ENCODE results near the gene FBXO30. TPM values are rescaled to one million over a fixed set of nuclear protein-coding genes. Genes with fewer than 3 reads are reported as not detected.

Gene FBXO30
- total and polyA plus RNA-seq, 10 of the 15 experiments (the other 5 are each of a cell fraction or from before 2014, with no cell fraction given): 1.7 to 6.9 (median 5.3) TPM

GRCh38 chr6:145829950-145830349 lies 15.4 kb upstream of the FBXO30 start:
- TF ChIP-seq, protein P1, sequence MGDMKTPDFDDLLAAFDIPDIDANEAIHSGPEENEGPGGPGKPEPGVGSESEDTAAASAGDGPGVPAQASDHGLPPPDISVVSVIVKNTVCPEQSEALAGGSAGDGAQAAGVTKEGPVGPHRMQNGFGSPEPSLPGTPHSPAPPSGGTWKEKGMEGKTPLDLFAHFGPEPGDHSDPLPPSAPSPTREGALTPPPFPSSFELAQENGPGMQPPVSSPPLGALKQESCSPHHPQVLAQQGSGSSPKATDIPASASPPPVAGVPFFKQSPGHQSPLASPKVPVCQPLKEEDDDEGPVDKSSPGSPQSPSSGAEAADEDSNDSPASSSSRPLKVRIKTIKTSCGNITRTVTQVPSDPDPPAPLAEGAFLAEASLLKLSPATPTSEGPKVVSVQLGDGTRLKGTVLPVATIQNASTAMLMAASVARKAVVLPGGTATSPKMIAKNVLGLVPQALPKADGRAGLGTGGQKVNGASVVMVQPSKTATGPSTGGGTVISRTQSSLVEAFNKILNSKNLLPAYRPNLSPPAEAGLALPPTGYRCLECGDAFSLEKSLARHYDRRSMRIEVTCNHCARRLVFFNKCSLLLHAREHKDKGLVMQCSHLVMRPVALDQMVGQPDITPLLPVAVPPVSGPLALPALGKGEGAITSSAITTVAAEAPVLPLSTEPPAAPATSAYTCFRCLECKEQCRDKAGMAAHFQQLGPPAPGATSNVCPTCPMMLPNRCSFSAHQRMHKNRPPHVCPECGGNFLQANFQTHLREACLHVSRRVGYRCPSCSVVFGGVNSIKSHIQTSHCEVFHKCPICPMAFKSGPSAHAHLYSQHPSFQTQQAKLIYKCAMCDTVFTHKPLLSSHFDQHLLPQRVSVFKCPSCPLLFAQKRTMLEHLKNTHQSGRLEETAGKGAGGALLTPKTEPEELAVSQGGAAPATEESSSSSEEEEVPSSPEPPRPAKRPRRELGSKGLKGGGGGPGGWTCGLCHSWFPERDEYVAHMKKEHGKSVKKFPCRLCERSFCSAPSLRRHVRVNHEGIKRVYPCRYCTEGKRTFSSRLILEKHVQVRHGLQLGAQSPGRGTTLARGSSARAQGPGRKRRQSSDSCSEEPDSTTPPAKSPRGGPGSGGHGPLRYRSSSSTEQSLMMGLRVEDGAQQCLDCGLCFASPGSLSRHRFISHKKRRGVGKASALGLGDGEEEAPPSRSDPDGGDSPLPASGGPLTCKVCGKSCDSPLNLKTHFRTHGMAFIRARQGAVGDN (IDR thresholded peaks at IDR 0.05): no peak
- TF ChIP-seq, protein P2, sequence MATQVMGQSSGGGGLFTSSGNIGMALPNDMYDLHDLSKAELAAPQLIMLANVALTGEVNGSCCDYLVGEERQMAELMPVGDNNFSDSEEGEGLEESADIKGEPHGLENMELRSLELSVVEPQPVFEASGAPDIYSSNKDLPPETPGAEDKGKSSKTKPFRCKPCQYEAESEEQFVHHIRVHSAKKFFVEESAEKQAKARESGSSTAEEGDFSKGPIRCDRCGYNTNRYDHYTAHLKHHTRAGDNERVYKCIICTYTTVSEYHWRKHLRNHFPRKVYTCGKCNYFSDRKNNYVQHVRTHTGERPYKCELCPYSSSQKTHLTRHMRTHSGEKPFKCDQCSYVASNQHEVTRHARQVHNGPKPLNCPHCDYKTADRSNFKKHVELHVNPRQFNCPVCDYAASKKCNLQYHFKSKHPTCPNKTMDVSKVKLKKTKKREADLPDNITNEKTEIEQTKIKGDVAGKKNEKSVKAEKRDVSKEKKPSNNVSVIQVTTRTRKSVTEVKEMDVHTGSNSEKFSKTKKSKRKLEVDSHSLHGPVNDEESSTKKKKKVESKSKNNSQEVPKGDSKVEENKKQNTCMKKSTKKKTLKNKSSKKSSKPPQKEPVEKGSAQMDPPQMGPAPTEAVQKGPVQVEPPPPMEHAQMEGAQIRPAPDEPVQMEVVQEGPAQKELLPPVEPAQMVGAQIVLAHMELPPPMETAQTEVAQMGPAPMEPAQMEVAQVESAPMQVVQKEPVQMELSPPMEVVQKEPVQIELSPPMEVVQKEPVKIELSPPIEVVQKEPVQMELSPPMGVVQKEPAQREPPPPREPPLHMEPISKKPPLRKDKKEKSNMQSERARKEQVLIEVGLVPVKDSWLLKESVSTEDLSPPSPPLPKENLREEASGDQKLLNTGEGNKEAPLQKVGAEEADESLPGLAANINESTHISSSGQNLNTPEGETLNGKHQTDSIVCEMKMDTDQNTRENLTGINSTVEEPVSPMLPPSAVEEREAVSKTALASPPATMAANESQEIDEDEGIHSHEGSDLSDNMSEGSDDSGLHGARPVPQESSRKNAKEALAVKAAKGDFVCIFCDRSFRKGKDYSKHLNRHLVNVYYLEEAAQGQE (IDR thresholded peaks at IDR 0.05; ENCODE audit: low read depth, low read length): no peak
- TF ChIP-seq RBBP5 (conservative IDR thresholded peaks at IDR 0.05) (no peak), SMARCA5 (IDR thresholded peaks at IDR 0.05) (no peak), RELB (IDR thresholded peaks at IDR 0.05; ENCODE audit: low read depth) (no peak), IKZF1 (conservative IDR thresholded peaks at IDR 0.05) (no peak), CBFB (IDR thresholded peaks at IDR 0.05; ENCODE audit: low read depth) (no peak)
- CTCF ChIA-PET: no interaction called here

More at GRCh38 chr6:145829950-145830349, 15.4 kb upstream of the FBXO30 start:
- Histone ChIP-seq H4K20me1 (ENCODE audit: control insufficient read depth, insufficient read depth) (no peaks in the 10 kb centered on the region), H3K27ac (ENCODE audit: control insufficient read depth, insufficient read depth) (no peak overlapping the region), H3K79me2 (ENCODE audit: control insufficient read depth, insufficient read depth, low read length) (no peaks in the 10 kb centered on the region), H3K27me3 (replicated peaks in 1 of 2; ENCODE audit: control insufficient read depth in 2 of 2, insufficient read depth in 2 of 2, low read length in 1 of 2) (no peaks in the 10 kb centered on the region), H3K36me3 (ENCODE audit: control insufficient read depth in 2 of 2, insufficient read depth in 2 of 2, low read length in 1 of 2) (no peaks in the 10 kb centered on the region), H2AFZ (ENCODE audit: control insufficient read depth, low read depth, low read length) (no peak overlapping the region), H3K9ac (ENCODE audit: control insufficient read depth, insufficient read depth, low read length) (no peak overlapping the region), H3K4me1 (ENCODE audit: control insufficient read depth, insufficient read depth, low read length) (no peaks in the 10 kb centered on the region), H3K4me2 (ENCODE audit: control insufficient read depth, insufficient read depth) (no peak overlapping the region), H3K4me3 (no peak overlapping the region), H3K9me3 (replicated peaks; ENCODE audit: control insufficient read depth, insufficient read depth, low read length) (no peaks in the 10 kb centered on the region)
- RAD21 ChIA-PET (ENCODE audit: unreplicated experiment): interaction anchor here (1.2 kb wide), 1 partner anchor 57 kb away, joined by 4 read pairs; no protein-coding TSS in a partner anchor
- POLR2A ChIA-PET: no interaction called here
- WGBS (ENCODE audit: insufficient coverage, insufficient replicate concordance, low lambda C conversion rate, missing lambda C conversion rate): 93% methylated on average over 2 of the region's 2 CpGs
- in situ Hi-C loops (cut with MboI) (no loop called here), intact Hi-C loops (cut with micrococcal nuclease; ENCODE audit: unreplicated experiment) (no loop called here)
- no peak for FAIRE-seq
- DNase-seq (ENCODE audit: low read depth, low spot score): no peak
- SMC1A ChIA-PET (ENCODE audit: uncharacterized antibody, unreplicated experiment): interaction anchor here (0.6 to 1.5 kb wide), 3 partner anchors 15 to 99 kb away, joined by 3 to 4 read pairs (median 4); partner anchors contain the start of gene FBXO30
- no TSS peak for BruUV-seq (replicated peaks)
- no peak for ATAC-seq
